HG03354 (cell line): ENCODE measurements around the gene CD244.
"Not testable (repeated sequence)": the region's sequence is repeated elsewhere in the genome, so short reads cannot be mapped to it uniquely, and the experiment has no call there.

Source experiments
- ATAC-seq: cut with Tn5 transposase; IDR thresholded peaks from one replicate; pipeline ENCODE4 v1.9.1; 2021; ENCODE audit warnings: mild to moderate bottlenecking; ENCODE audit not compliant: unreplicated experiment, poor library complexity, severe bottlenecking

CD244 gene

GRCh38 chr1:160881264-160881663, 18.6 kb upstream of the CD244 start:
- ATAC-seq = not testable (repeated sequence)

DNA sequence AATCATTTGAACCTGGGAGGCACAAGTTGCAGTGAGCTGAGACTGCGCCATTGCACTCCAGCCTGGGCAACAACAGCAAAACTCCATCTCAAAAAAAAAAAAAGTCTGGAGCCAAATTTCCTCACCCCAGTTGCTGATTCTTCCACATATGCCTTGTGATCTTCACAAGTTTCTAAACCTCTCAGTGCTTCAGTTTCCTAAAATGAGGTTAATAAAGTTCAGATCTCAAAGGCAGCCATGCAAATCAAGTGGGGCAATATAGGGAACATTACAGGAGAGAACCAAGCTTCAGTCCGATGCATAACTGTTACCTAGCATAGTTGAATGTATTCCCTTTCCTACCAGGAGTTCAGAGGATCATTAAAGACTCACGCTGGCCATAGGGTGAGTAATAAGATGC, 17.5 kb upstream of the CD244 start:
- no peak for ATAC-seq

- ATAC-seq = no peak
These were observed 16.4 kb upstream of the CD244 start for GRCh38 chr1:160879056-160879455.

- no peak for ATAC-seq
These were observed 14.5 kb upstream of the CD244 start for GRCh38 chr1:160877221-160877620.

DNA sequence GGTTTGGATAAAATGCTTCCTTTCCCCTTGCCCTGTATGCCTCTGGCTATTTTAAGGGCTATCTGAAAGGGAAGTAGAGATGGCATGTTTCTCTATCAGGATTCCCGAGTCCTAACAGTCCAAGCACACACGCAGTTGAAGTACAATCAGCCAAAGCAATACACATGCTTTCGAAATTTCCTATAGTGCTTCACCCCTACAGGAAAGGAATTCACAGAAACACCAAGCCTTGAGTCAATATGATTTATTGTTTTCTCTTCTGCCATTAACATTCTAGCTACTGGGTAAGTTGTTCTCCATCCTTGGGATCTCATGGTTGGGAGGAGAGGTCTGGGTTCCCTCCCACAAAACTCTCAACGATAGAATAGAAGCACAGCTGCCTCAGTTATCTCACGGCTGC, 13.6 kb upstream of the CD244 start:
- no peak for ATAC-seq

DNA sequence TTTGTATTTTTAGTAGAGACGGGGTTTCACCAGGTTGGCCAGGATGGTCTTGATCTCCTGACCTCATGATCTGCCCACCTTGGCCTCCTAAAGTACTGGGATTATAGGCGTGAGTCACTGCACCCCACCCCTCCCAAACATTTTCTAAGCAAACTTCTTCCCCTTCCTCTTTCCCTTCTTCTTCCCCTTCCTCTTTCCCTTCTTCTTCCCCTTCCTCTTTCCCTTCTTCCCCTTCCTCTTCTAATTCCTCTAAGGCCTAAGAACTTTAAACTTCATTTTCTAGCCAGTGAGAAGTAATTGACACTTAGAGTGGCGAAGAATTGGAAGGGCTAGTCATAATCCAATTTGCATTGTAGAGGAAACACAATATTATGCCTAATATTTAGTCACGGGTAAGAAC, 12.9 kb upstream of the CD244 start:
- ATAC-seq = not testable (repeated sequence)

GRCh38 chr1:160874935-160875334, 12.2 kb upstream of the CD244 start:
- ATAC-seq = no peak

DNA sequence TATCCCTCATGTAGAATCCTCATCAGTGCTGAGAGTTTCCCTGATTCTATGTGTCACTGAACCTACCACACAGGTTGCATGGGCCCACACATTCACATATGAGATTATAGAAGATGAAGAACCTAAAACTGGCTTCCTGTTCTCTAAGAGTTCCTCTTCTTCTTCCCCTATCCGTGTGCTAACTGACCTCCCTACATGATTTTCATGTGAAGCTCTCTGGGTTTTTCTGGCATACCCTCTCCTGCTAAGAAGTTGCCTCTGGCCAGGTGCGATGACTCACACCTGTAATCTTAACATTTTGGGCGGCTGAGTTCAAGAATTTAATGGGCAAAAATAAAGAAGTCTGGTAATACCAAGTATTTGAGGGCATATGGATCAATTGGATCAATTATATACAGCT, 5.5 kb upstream of the CD244 start:
- ATAC-seq = no peak

- not testable (repeated sequence) for ATAC-seq
These were observed 5.0 kb upstream of the CD244 start for GRCh38 chr1:160867651-160868050.

DNA sequence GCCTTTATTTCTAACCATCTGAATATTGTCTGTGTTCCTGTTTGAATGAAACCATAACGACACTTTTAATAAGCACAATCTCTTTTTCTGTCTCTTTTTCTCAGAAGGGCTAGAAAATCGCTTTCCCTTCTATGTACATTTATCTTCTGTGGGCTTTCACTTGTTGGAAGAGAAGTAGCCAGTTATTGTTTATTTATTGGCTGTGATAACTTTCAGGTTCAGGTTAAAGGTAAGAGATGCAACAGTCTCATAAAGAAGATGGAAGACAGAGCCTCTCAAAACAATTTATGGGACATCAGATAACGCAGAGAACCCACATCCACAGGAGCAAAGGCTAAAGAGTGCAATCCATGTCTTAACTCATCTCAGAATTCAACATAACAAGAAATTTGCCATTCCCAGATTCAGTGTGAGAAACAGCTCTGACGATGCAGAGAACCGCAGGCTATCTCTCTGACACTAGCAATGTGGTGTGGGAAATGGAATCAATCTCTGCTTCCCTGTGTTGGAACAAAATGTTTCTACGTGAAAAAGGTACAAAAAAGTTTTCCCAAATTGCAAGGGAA, 4.1 kb upstream of the CD244 start:
- no peak for ATAC-seq

- ATAC-seq = no peak
These were observed 3.5 kb upstream of the CD244 start for GRCh38 chr1:160866001-160866694.

GRCh38 chr1:160865337-160865736, 2.6 kb upstream of the CD244 start:
- ATAC-seq = no peak

DNA sequence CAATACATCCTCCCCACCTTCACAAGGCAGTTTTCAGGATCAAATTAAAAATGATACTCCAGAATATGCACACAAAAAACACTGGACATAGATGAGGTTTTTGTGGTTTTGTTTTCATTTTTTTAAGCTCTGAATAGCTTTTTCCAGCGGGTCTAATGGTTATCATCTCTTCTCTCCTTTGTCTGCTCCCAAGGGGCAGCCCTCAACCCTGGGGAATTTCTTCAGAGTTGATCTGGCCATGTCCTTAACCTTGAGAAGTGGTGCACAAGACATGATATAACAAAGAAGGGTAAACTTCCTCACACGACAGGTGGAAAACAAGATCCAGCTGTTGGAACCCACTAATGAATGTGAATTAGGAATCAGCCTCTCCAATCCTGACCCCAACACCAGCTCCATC, 1.5 kb upstream of the CD244 start:
- ATAC-seq = no peak

GRCh38 chr1:160863774-160864131, 1.1 kb upstream of the CD244 start:
- no peak for ATAC-seq

- ATAC-seq = peak; percentile 6
These were observed 530 bp upstream of the CD244 start for GRCh38 chr1:160863061-160863773.

- ATAC-seq = no peak
These were observed 1.7 kb downstream of the CD244 start for GRCh38 chr1:160860840-160861505.

DNA sequence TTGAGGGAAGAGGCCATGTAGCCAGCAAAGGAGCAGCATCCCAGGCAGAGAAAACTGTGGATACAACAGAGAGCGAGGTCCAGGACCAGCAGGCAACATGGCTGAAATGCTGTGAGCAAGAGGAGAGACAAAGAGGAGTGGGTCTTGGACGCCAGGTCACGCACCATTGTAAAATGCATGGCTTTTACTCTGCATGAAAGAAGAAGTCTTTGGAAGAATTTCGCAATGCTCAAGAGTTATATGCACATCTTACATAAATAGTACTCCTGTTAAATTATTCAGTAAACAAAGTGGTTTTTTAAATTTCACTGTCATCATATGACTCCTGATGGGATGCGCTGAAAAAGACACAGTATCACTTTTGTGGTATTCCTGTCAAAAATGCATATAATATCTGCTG, 3.5 kb downstream of the CD244 start:
- ATAC-seq = no peak

DNA sequence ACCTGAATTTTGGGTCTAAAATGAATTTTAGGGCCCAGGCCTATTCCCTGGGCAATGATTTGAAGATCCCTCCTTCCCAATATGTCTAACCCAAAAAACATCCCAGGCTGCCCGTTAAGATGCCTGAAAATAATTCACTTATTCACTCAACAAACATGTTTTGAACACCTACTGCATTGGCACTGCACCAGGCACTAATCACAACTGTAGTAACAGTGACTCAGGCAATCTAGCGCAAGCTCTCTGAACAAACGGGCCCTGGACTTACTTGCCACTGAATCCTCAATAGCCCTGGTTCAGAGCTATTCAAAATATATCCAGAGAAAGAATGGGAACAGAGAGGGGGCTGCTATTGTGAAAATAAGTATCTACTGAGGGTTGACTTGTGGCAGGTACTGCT, 4.2 kb downstream of the CD244 start:
- ATAC-seq = no peak

GRCh38 chr1:160858097-160858496, 4.6 kb downstream of the CD244 start:
- no peak for ATAC-seq

- ATAC-seq = peak; percentile 90
These were observed 7.3 kb downstream of the CD244 start for GRCh38 chr1:160855181-160855981.
